H1 (cell line): ENCODE measurements around the gene TMPRSS4. TPM values are rescaled to one million over a fixed set of nuclear protein-coding genes. Genes with fewer than 3 reads are reported as not detected.

Source experiments
- CTCF ChIA-PET: fragments of 300-600 bp; sonication (Branson Sonifier 250); formaldehyde crosslinking; loops from one replicate; lab custom pipeline; 2021; ENCODE audit not compliant: partially characterized antibody; lab: Charles Lee
- POLR2A ChIA-PET: fragments of 300-600 bp; sonication (Branson Sonifier 250); formaldehyde crosslinking; loops from one replicate; lab custom pipeline; 2021; ENCODE audit warnings: inconsistent platforms; ENCODE audit not compliant: partially characterized antibody; lab: Charles Lee
- DNase-seq, 2 experiments: peaks; one replicate each; pipeline versions ENCODE4 v3.0.0 to v3.0.0-alpha.2; 2010 to 2022; ENCODE audit warnings: low spot score in 2 of 2, low read depth in 1 of 2, mixed read lengths in 1 of 2
- FAIRE-seq: peaks from 2 replicates; lab custom pipeline; 2011; peaks lifted over from hg19 to GRCh38; lab: Jason Lieb, UNC
- H2AFZ ChIP-seq: 2 replicates; pipeline ENCODE4 v1.8.1; 2012; ENCODE audit warnings: low read length, inconsistent platforms
- H2AK5ac ChIP-seq: 2 replicates; pipeline ENCODE4 v1.6.1; 2013; ENCODE audit warnings: low read depth, low read length
- H2BK120ac ChIP-seq: replicated peaks from 2 replicates; pipeline ENCODE3; 2013; ENCODE audit warnings: low read depth, low read length, inconsistent platforms
- H2BK12ac ChIP-seq: 2 replicates; pipeline ENCODE4 v1.6.1; 2013; ENCODE audit warnings: low read depth, low read length
- H2BK15ac ChIP-seq: 2 replicates; pipeline ENCODE4 v1.6.1; 2013; ENCODE audit warnings: low read length
- H2BK20ac ChIP-seq: 2 replicates; pipeline ENCODE4 v1.6.1; 2013; ENCODE audit warnings: low read length
- H2BK5ac ChIP-seq: 2 replicates; pipeline ENCODE4 v1.6.1; 2013; ENCODE audit warnings: low read depth, low read length
- H3K14ac ChIP-seq: 2 replicates; pipeline ENCODE4 v1.6.1; 2013; ENCODE audit warnings: inconsistent platforms; ENCODE audit not compliant: insufficient read length
- H3K18ac ChIP-seq: 2 replicates; pipeline ENCODE4 v1.6.1; 2013; ENCODE audit warnings: low read length; ENCODE audit errors: extremely low read depth
- H3K23ac ChIP-seq: 2 replicates; pipeline ENCODE4 v1.6.1; 2013; ENCODE audit warnings: inconsistent platforms; ENCODE audit not compliant: insufficient read length
- H3K23me2 ChIP-seq: 2 replicates; pipeline ENCODE4 v1.6.1; 2013; ENCODE audit warnings: low read depth, low read length
- H3K27ac ChIP-seq: 2 replicates; pipeline ENCODE4 v1.6.1; 2011; ENCODE audit warnings: low read depth, low read length, inconsistent platforms
- H3K27me3 ChIP-seq, 4 experiments: replicated peaks in 1 of 4; 1 replicate in 1 of 4; 2 replicates in 3 of 4; pipeline versions ENCODE4 v1.6.1 to v1.8.1; 2011 to 2013; ENCODE audit warnings: low read length in 3 of 4, mild to moderate bottlenecking in 3 of 4, inconsistent platforms in 2 of 4, mixed read lengths in 2 of 4, moderate library complexity in 1 of 4; ENCODE audit not compliant: control insufficient read depth in 3 of 4, insufficient read depth in 3 of 4; ENCODE audit errors: extremely low read depth in 1 of 4
- H3K36me3 ChIP-seq, 4 experiments: 2 replicates each; pipeline versions ENCODE4 v1.6.1 to v1.8.1; 2011 to 2013; ENCODE audit warnings: mild to moderate bottlenecking in 4 of 4, low read length in 3 of 4, moderate library complexity in 2 of 4, control low read depth in 1 of 4, inconsistent platforms in 1 of 4; ENCODE audit not compliant: insufficient read depth in 4 of 4, control insufficient read depth in 2 of 4
- H3K4ac ChIP-seq: replicated peaks from 2 replicates; pipeline ENCODE3; 2013; ENCODE audit warnings: low read length, low read depth, mixed read lengths, inconsistent platforms; ENCODE audit not compliant: insufficient read length
- H3K4me1 ChIP-seq, 4 experiments: replicated peaks in 1 of 4; 1 replicate in 1 of 4; 2 replicates in 3 of 4; pipeline versions ENCODE4 v1.6.1 to v1.8.1; 2011 to 2013; ENCODE audit warnings: low read length in 3 of 4, inconsistent platforms in 2 of 4, mixed read lengths in 1 of 4; ENCODE audit not compliant: insufficient read depth in 4 of 4, control insufficient read depth in 3 of 4
- H3K4me2 ChIP-seq, 2 experiments: 2 replicates each; pipeline versions ENCODE4 v1.6.1 to v1.8.1; 2011 to 2013; ENCODE audit warnings: low read depth in 2 of 2, low read length in 2 of 2, control low read depth in 1 of 2, inconsistent platforms in 1 of 2, mild to moderate bottlenecking in 1 of 2; ENCODE audit not compliant: insufficient read depth in 1 of 2
- H3K4me3 ChIP-seq, 4 experiments: fragments of 200-600, 300-600 bp in 1 of 4; sonication (generic), shearing (Covaris generic), sonication (Bioruptor Twin) in 1 of 4; 2 replicates each; pipeline versions ENCODE4 v1.5.1 to v1.8.1; 2011 to 2016; ENCODE audit warnings: low read length in 4 of 4, low read depth in 3 of 4, control low read depth in 2 of 4, inconsistent platforms in 2 of 4, mild to moderate bottlenecking in 2 of 4, mixed read lengths in 1 of 4, moderate library complexity in 1 of 4; ENCODE audit not compliant: insufficient read depth in 2 of 4; ENCODE audit errors: extremely low read depth in 1 of 4
- H3K56ac ChIP-seq: replicated peaks from 2 replicates; pipeline ENCODE3; 2013; ENCODE audit warnings: low read depth, mild to moderate bottlenecking, mixed read lengths, low read length, inconsistent platforms; ENCODE audit not compliant: insufficient read length
- H3K79me1 ChIP-seq: 2 replicates; pipeline ENCODE4 v1.6.1; 2013; ENCODE audit warnings: low read depth, low read length, control low read depth
- H3K79me2 ChIP-seq, 2 experiments: 2 replicates each; pipeline versions ENCODE4 v1.6.1 to v1.8.1; 2012 to 2013; ENCODE audit warnings: low read length in 2 of 2, mild to moderate bottlenecking in 2 of 2, inconsistent platforms in 1 of 2; ENCODE audit not compliant: insufficient read depth in 2 of 2, control insufficient read depth in 1 of 2
- H3K9ac ChIP-seq, 4 experiments: replicated peaks in 1 of 4; 1 replicate in 1 of 4; 2 replicates in 3 of 4; pipeline versions ENCODE4 v1.6.1 to v1.8.1; 2011 to 2013; ENCODE audit warnings: low read depth in 3 of 4, low read length in 3 of 4, control low read depth in 2 of 4, mild to moderate bottlenecking in 2 of 4, moderate library complexity in 2 of 4, inconsistent platforms in 1 of 4; ENCODE audit errors: extremely low read depth in 1 of 4
- H3K9me3 ChIP-seq, 2 experiments: 2 replicates each; pipeline versions ENCODE4 v1.6.1 to v1.8.1; 2012 to 2013; ENCODE audit warnings: mild to moderate bottlenecking in 2 of 2, moderate library complexity in 2 of 2, control low read depth in 1 of 2, inconsistent platforms in 1 of 2, low read depth in 1 of 2, low read length in 1 of 2, mixed read lengths in 1 of 2; ENCODE audit not compliant: insufficient read depth in 2 of 2
- H4K20me1 ChIP-seq, 2 experiments: replicated peaks in 1 of 2; 2 replicates each; pipeline versions ENCODE3 to v1.8.1; 2011 to 2013; ENCODE audit warnings: inconsistent platforms in 2 of 2, low read length in 2 of 2, mild to moderate bottlenecking in 1 of 2; ENCODE audit not compliant: insufficient read depth in 2 of 2, control insufficient read depth in 1 of 2
- H4K5ac ChIP-seq: 2 replicates; pipeline ENCODE4 v1.6.1; 2013; ENCODE audit warnings: low read length, low read depth, mixed read lengths, inconsistent platforms; ENCODE audit not compliant: insufficient read length
- H4K8ac ChIP-seq: 2 replicates; pipeline ENCODE4 v1.8.0; 2013; ENCODE audit warnings: mild to moderate bottlenecking, moderate library complexity, low read length, inconsistent platforms; ENCODE audit not compliant: insufficient read depth; ENCODE audit errors: extremely low read depth
- H4K91ac ChIP-seq: replicated peaks from 2 replicates; pipeline ENCODE3; 2013; ENCODE audit warnings: low read length, mixed read lengths, inconsistent platforms; ENCODE audit not compliant: insufficient read length
- KDM1A ChIP-seq: fragments of 200-600, 300-600 bp; sonication (generic); IDR thresholded peaks from 2 replicates; pipeline ENCODE4 v1.7.1; 2016; ENCODE audit warnings: mild to moderate bottlenecking, low read length, borderline replicate concordance
- MAX ChIP-seq: IDR thresholded peaks from 2 replicates; pipeline ENCODE4 v1.6.1; 2012; ENCODE audit warnings: inconsistent platforms
- TAF1 ChIP-seq: IDR thresholded peaks from 2 replicates; pipeline ENCODE4 v1.6.1; 2011; ENCODE audit warnings: mild to moderate bottlenecking, low read depth, low read length
- WGBS, 2 experiments: shearing (Covaris generic) in 1 of 2; methylation state at CpG; one replicate each; pipeline versions ENCODE4 v1.1.6 to v1.1.7; 2013 to 2015; ENCODE audit warnings: low lambda C conversion rate in 2 of 2, mixed read lengths in 2 of 2, inconsistent platforms in 1 of 2, low coverage in 1 of 2, missing lambda C conversion rate in 1 of 2; ENCODE audit not compliant: insufficient replicate concordance in 2 of 2, insufficient coverage in 1 of 2, insufficient read length in 1 of 2; ENCODE audit errors: extremely low coverage in 1 of 2, missing lambda C conversion rate in 1 of 2; 5-methylcytosine and 5-hydroxymethylcytosine counted together
- polyA plus RNA-seq, 7 experiments: library from polyadenylated mRNA; depleted of rRNA in 3 of 7; stranded (reverse) in 5 of 7; unstranded in 2 of 7; fragments of >200 nt in 5 of 7; fragments of 200-250 nt in 2 of 7; gene quantifications; 1 replicate in 5 of 7; 2 replicates in 1 of 7; 4 replicates in 1 of 7; pipeline versions ENCODE4 v1.2.1 to v1.2.3, GENCODE V29; 2011 to 2013; ENCODE audit warnings: missing spikeins in 2 of 7, mixed read lengths in 2 of 7
- total RNA-seq: library from RNA; stranded (reverse); fragmentation: NEBNext Ultra II Directional; extraction: Animal tissue kit (Norgen Biotek cat#: 25700); gene quantifications from 2 replicates; pipeline ENCODE4 v1.2.1, GENCODE V29; 2021

TMPRSS4 gene
- total and polyA plus RNA-seq, 2 of the 8 experiments (the other 6 are each of a cell fraction or from before 2014, with no cell fraction given): 0.11 to 0.58 TPM

GRCh38 chr11:118099838-118100556 is 23.1 kb downstream of the TMPRSS4 start:
- Histone ChIP-seq H3K18ac (no peak overlapping the region), H3K56ac (no peak overlapping the region), H4K5ac (no peak overlapping the region), H2BK15ac (no peak overlapping the region; the same call in 1 of the 2 replicates), H2AFZ (0 out of 2 replicates have a peak overlapping the region, but pooled peaks have one; percentile 40), H4K91ac (no peak overlapping the region), H3K23me2 (no peaks in the 10 kb centered on the region), H2BK20ac (no peak overlapping the region; the same call in 1 of the 2 replicates), H2BK5ac (peak overlapping the region; percentile 13; the same call in 1 of the 2 replicates), H3K4me1 (peaks cover 0 to 13% (median 8%) of the 10 kb centered on the region in 4 experiments; a peak in 6 of 7 replicates), H4K20me1 (no peaks in the 10 kb centered on the region), H3K4me2 (peak overlapping the region; percentile 34 to 48; a peak in 1 of 4 replicates), H3K27me3 (no peaks in the 10 kb centered on the region; a peak in 1 of 7 replicates), H3K36me3 (no peaks in the 10 kb centered on the region), H3K79me1 (no peaks in the 10 kb centered on the region), H3K4me3 (no peak overlapping the region), H2AK5ac (no peak overlapping the region), H3K27ac (no peak overlapping the region), H3K9me3 (no peaks in the 10 kb centered on the region), H3K9ac (no peak overlapping the region), H3K79me2 (no peaks in the 10 kb centered on the region), H4K8ac (no peak overlapping the region), H3K4ac (no peak overlapping the region), H3K14ac (no peak overlapping the region), H2BK12ac (peak overlapping the region; percentile 35; the same call in 1 of the 2 replicates), H3K23ac (no peak overlapping the region), H2BK120ac (no peak overlapping the region)
- POLR2A ChIA-PET: no interaction called here
- WGBS, 2 experiments: 87% methylated on average over 10 of the region's 10 CpGs; no CpG with 5 or more reads in 1 of the 2 experiments
- TF ChIP-seq TAF1 (no peak), KDM1A (0 out of 2 replicates have a peak, but pooled peaks have one; percentile 9), MAX (no peak)
- CTCF ChIA-PET: interaction anchor here (0.7 to 1.2 kb wide), 2 partner anchors 29 to 45 kb away, joined by 3 read pairs; no protein-coding TSS in a partner anchor
- DNase-seq (no peak), FAIRE-seq (no peak)
